K562 (cell line): ENCODE results near the gene C18orf32. TPM values are rescaled to one million over a fixed set of nuclear protein-coding genes. Genes with fewer than 3 reads are reported as not detected.

Experiments used
- AFF4 ChIP-seq: sonication (generic); formaldehyde crosslinking; IDR thresholded peaks from 2 replicates; pipeline ENCODE4 v1.8.0; 2023; ENCODE audit warnings: mild to moderate bottlenecking, missing genetic modification reagents
- ATF2 ChIP-seq: sonication (generic); formaldehyde crosslinking; IDR thresholded peaks from 2 replicates; pipeline ENCODE4 v1.8.1; 2022; ENCODE audit warnings: missing genetic modification reagents
- ELK1 ChIP-seq: sonication (generic); formaldehyde crosslinking; IDR thresholded peaks from 2 replicates; pipeline ENCODE4 v1.8.1; 2022; ENCODE audit warnings: missing genetic modification reagents
- EP300 ChIP-seq: IDR thresholded peaks from 2 replicates; pipeline ENCODE4 v1.6.1; 2012; ENCODE audit warnings: low read length, improper control_type of control experiment
- KLF16 ChIP-seq: IDR thresholded peaks from 2 replicates; pipeline ENCODE4 v1.6.1; 2016; ENCODE audit warnings: antibody characterized with exemption
- LARP7 ChIP-seq: fragments of 450-650 bp; IDR thresholded peaks from 2 replicates; pipeline ENCODE4 v1.6.1; 2016
- MCM5 ChIP-seq: fragments of 450-650 bp; IDR thresholded peaks from 2 replicates; pipeline ENCODE4 v1.6.1; 2016; ENCODE audit warnings: low read depth
- RFX7 ChIP-seq: fragments of 250-450 bp; sonication (Bioruptor Pico); IDR thresholded peaks from 2 replicates; pipeline ENCODE4 v1.5.1; 2021; ENCODE audit warnings: mild to moderate bottlenecking
- STAG1 ChIP-seq: sonication (generic); formaldehyde crosslinking; IDR thresholded peaks from 2 replicates; pipeline ENCODE4 v1.5.0; 2020; ENCODE audit warnings: missing genetic modification reagents, borderline replicate concordance
- TSC22D4 ChIP-seq: fragments of 450-650 bp; IDR thresholded peaks from 2 replicates; pipeline ENCODE4 v1.6.1; 2016; ENCODE audit warnings: missing genetic modification characterization, missing biosample characterization, control low read depth
- polyA plus RNA-seq, 8 experiments: library from polyadenylated mRNA; depleted of rRNA in 4 of 8; stranded (reverse) in 5 of 8; unstranded in 3 of 8; fragments of >200 nt; fragmentation: Nextera tagmentation in 2 of 8; fragmentation: Illumina TruSeq in 1 of 8; extraction: Ambion mirVana in 2 of 8; extraction: Trizol in 1 of 8; gene quantifications; 2 replicates each; pipeline versions ENCODE4 v1.2.1 to v1.2.3, GENCODE V29; 2011 to 2014; ENCODE audit warnings: inconsistent platforms in 1 of 8, missing spikeins in 1 of 8
- total RNA-seq, 7 experiments: library from RNA; depleted of rRNA in 6 of 7; stranded (reverse); fragments of >200 nt in 6 of 7; fragmentation: Illumina TruSeq in 2 of 7; extraction: Trizol in 2 of 7; gene quantifications; 2 replicates each; pipeline versions ENCODE4 v1.2.1 to v1.2.3, GENCODE V29; 2011 to 2021; ENCODE audit warnings: low replicate concordance in 1 of 7

C18orf32 gene
- total and polyA plus RNA-seq, 9 of the 15 experiments (the other 6 are each of a cell fraction or from before 2014, with no cell fraction given), result 8.5 to 35.0 (median 20.4) TPM

- no peak for TF ChIP-seq ATF2
- no peak for TF ChIP-seq AFF4 (CRISPR knock-in tag)
- no peak for TF ChIP-seq EP300
- no peak for TF ChIP-seq ELK1 (CRISPR knock-in tag)
- no peak for TF ChIP-seq STAG1
- no peak for TF ChIP-seq KLF16
- TF ChIP-seq LARP7, result no peak
- no peak for TF ChIP-seq RFX7
- TF ChIP-seq MCM5, result no peak
- TF ChIP-seq TSC22D4 (tag), result no peak
These were observed 455 bp downstream of the C18orf32 start (continued) for GRCh38 chr18:49486606-49486952.
